Kidney epithelial cell (primary cell): Measurements from ENCODE around the gene RANBP9. TPM values are rescaled to one million over a fixed set of nuclear protein-coding genes. Genes with fewer than 3 reads are reported as not detected.
A peak's percentile ranks its signal among the peaks of the same experiment; 100 is the strongest.

Experiments
- DNase-seq: peaks from one replicate; pipeline ENCODE4 v3.0.0-alpha.2; 2010; ENCODE audit warnings: low read depth
- H3K27me3 ChIP-seq: 2 replicates; pipeline ENCODE4 v1.6.0; 2011; ENCODE audit warnings: low read length; ENCODE audit not compliant: control insufficient read depth, insufficient read depth
- H3K36me3 ChIP-seq: 2 replicates; pipeline ENCODE4 v1.5.1; 2011; ENCODE audit warnings: low read length; ENCODE audit not compliant: control insufficient read depth, insufficient read depth
- H3K4me3 ChIP-seq: 2 replicates; pipeline ENCODE4 v1.5.1; 2011; ENCODE audit warnings: low read depth, mild to moderate bottlenecking, control low read depth, low read length
- total RNA-seq: library from RNA; depleted of rRNA; stranded (reverse); fragments of >200 nt; gene quantifications from 2 replicates; pipeline ENCODE4 v1.2.3, GENCODE V29; 2015
- TF ChIP-seq, protein P1 (sequence below): IDR thresholded peaks from 2 replicates; pipeline ENCODE4 v1.5.1; 2011; ENCODE audit warnings: mild to moderate bottlenecking, moderate library complexity, low read length, control low read depth, inconsistent platforms; ENCODE audit not compliant: insufficient read depth, poor library complexity, severe bottlenecking

Gene RANBP9
- total RNA-seq, 1 donor from 2014 or later, result 25.7 TPM

DNA sequence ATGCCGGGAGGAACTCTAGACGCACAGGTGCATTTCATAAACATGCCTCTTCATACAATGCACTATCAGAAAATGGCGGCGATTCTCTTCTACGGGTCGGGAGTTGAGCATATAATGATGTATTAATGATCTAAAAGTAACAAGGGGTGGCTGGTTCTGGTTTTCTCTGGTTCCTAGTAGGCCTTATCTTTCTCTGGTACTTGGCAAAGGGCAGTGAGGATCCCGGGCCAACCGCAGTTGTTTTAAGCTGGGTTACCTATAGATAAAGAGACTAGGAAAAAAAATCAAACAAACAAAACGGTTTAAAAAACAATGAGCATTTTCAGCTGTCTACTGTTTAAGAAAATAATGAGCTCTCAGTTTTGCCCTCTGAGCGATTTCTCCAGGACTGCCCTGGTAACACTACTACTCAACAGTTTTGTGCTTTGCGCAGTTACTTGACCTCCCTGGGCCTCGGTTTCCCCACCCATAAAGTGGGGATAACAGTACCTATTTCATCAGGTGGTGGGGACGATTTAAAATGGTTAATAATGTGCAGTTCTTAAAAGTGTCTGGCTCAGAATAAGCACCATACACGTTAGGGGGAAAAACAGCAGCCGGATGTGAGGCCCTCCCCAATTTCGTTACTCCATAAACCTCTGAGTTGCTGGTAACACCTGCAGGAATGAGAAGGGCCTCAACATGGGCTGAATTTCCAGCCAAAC is 138.5 kb downstream of the RANBP9 start:
- H3K4me3 ChIP-seq, result peak overlapping the region; percentile 89
- DNase-seq, result no peak
- H3K36me3 ChIP-seq, result no peaks in the 10 kb centered on the region
- TF ChIP-seq, protein P1, sequence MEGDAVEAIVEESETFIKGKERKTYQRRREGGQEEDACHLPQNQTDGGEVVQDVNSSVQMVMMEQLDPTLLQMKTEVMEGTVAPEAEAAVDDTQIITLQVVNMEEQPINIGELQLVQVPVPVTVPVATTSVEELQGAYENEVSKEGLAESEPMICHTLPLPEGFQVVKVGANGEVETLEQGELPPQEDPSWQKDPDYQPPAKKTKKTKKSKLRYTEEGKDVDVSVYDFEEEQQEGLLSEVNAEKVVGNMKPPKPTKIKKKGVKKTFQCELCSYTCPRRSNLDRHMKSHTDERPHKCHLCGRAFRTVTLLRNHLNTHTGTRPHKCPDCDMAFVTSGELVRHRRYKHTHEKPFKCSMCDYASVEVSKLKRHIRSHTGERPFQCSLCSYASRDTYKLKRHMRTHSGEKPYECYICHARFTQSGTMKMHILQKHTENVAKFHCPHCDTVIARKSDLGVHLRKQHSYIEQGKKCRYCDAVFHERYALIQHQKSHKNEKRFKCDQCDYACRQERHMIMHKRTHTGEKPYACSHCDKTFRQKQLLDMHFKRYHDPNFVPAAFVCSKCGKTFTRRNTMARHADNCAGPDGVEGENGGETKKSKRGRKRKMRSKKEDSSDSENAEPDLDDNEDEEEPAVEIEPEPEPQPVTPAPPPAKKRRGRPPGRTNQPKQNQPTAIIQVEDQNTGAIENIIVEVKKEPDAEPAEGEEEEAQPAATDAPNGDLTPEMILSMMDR, result no peak
- H3K27me3 ChIP-seq, result no peaks in the 10 kb centered on the region

DNA sequence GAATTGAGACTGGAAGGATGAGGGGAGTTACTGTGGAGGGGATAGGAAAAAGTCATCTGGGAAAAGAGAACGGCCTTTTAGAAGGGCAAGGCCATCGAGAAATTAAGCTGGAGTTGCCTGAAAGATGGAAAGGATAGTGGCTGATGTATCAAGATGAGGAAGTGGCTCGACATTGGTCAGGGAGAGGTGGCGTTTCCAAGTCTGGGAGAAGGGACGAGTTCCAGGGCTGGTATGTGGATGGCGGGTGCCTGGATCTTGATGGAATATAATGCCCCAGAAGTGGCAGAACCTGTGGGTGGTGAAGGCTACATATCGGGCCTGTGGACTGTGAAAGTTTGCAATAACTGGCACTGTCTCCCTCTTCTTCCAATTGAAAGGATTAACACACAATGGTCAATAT is 139.4 kb downstream of the RANBP9 start:
- Histone ChIP-seq H3K36me3 (no peaks in the 10 kb centered on the region), H3K27me3 (no peaks in the 10 kb centered on the region), H3K4me3 (no peak overlapping the region)
- DNase-seq, result no peak
- TF ChIP-seq, protein P1, result no peak

Other genes starting within 250 kb of the RANBP9 start
- 0.75 and 1.9 TPM in 2 replicates for gene GFOD1, start 224.2 kb downstream of the RANBP9 start, total RNA-seq
- 11.0 and 11.9 TPM in 2 replicates for gene SIRT5, start 137.2 kb downstream of the RANBP9 start, total RNA-seq
- gene NOL7, start 96.5 kb downstream of the RANBP9 start, total RNA-seq, result 116 and 178 TPM in 2 replicates
- gene MCUR1, start 102.7 kb upstream of the RANBP9 start, total RNA-seq, result 15.0 and 16.2 TPM in 2 replicates
- 7.6 and 8.1 TPM in 2 replicates for gene RNF182, start 213.1 kb upstream of the RANBP9 start, total RNA-seq